ENCODE data around the gene SRGAP2C. TPM values are rescaled to one million over a fixed set of nuclear protein-coding genes. Genes with fewer than 3 reads are reported as not detected.
"Not testable (repeated sequence)": the region's sequence is repeated elsewhere in the genome, so short reads cannot be mapped to it uniquely, and the experiment has no call there.

Gene SRGAP2C
- total RNA-seq, 4 donors from 2014 or later: 19.8 to 41.0 (median 26.5) TPM

- not testable (repeated sequence) for ATAC-seq (ENCODE audit: low FRiP score)
Observed at GRCh38 chr1:121216676-121217075, 31.9 kb downstream of the SRGAP2C start.

DNA sequence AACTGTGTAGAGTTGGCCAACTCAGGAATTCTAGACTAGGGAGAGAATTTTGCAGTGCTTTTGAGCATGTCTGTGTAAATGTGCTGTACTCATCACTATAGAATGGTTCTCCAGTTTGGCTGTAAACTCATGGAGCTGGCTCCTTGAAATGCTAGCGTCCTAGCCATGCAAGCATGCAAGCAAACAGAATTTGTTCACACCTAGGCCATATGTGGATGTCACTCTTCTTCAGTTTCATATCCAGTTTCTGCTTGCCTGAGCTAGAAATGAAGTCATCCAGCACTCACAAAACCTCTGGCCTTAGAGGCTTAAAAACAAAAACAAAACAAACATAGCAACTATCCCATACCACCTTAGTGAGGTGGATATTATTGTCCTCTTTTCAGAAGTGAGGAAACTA, 37.0 kb downstream of the SRGAP2C start:
- not testable (repeated sequence) for DNase-seq (ENCODE audit: low spot score); ATAC-seq (ENCODE audit: low FRiP score)

More at GRCh38 chr1:121216676-121217075, 31.9 kb downstream of the SRGAP2C start:
- not testable (repeated sequence) for DNase-seq (ENCODE audit: low spot score)

DNA sequence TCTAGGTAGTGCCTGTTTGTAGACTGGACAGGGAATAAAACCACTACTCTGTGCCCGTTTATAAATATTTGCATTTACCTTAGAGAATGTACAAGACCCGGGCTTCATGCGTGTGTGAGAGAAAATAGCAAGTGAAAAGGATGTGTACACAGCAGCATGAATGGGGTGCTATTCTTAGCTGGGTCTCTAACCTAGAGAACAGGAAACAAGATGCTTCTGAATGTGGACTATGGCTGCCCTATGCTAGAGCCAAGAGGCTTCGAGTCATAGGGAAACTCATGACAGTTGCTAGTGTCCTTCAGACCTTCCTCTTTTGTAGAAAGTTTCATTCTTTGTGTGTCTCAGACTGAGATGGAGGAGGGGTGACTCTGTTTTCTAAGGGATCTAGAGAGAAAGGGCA, 39.9 kb downstream of the SRGAP2C start:
- ATAC-seq (ENCODE audit: low FRiP score): peak; percentile 12
- not testable (repeated sequence) for DNase-seq (ENCODE audit: low spot score)

GRCh38 chr1:121226295-121226904, 41.6 kb downstream of the SRGAP2C start:
- ATAC-seq (ENCODE audit: low FRiP score); DNase-seq (ENCODE audit: low spot score): not testable (repeated sequence)

GRCh38 chr1:121226925-121227324, 42.1 kb downstream of the SRGAP2C start:
- ATAC-seq (ENCODE audit: low FRiP score); DNase-seq (ENCODE audit: low spot score): not testable (repeated sequence)

DNA sequence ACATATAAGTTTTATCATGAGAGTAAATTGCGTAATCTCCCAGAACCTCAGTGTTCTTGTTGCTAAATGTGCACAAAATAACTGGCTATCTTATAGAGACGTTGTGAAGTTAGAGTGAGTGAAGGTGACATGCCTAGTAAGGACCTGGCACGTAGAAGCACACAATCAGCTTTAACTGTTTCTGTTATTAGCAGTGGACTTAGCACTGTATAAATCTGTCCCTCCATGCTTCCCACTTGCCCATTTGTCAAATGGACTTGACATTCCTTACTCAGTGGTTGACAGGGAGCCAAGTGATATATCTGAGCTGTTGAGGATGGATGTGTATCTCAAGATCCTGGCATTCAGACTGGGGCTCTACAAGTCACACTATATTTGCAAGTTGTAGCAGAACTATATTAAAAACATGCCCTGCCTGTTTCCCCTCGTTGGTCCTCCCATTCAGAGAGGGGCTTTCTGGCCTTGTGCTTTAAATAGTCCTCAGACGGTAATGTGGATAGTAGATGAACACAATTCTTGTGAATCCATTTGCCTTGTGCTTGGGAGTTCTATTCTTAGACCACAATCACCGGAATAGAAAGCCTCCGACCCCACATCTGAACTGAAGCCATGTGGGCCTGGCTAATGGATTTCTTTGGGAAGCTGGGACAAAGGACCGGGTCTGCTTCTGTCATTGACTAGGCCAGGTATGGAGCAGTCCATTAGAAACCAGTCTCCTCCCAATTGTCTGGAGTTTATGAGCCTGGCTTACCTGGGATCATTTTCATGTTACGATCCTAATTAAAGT, 43.0 kb downstream of the SRGAP2C start:
- DNase-seq (ENCODE audit: low spot score); ATAC-seq (ENCODE audit: low FRiP score): not testable (repeated sequence)

DNA sequence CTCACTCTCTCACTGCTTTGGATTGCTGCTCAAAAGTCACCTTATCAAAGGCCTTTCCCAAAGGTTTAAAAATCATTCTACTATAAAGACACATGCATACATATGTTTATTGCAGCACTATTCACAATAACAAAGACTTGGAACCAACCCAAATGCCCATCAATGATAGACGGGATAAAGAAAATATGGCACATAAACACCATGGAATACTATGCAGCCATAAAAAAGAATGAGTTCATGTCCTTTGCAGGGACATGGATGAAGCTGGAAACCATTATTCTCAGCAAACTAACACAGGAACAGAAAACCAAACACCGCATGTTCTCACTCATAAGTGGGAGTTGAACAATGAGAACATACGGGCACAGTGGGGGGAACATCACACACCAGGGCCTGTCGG, 45.9 kb downstream of the SRGAP2C start:
- not testable (repeated sequence) for ATAC-seq (ENCODE audit: low FRiP score)

GRCh38 chr1:121232445-121233125, 47.8 kb downstream of the SRGAP2C start:
- not testable (repeated sequence) for ATAC-seq (ENCODE audit: low FRiP score); DNase-seq (ENCODE audit: low spot score)

More for the DNA sequence above, 45.9 kb downstream of the SRGAP2C start:
- not testable (repeated sequence) for DNase-seq (ENCODE audit: low spot score)

- not testable (repeated sequence) for DNase-seq (ENCODE audit: low spot score); ATAC-seq (ENCODE audit: low FRiP score)
Observed at GRCh38 chr1:121234090-121234759, 49.5 kb downstream of the SRGAP2C start.

- ATAC-seq (ENCODE audit: low FRiP score); DNase-seq (ENCODE audit: low spot score): not testable (repeated sequence)
Observed at GRCh38 chr1:121238384-121238783, 53.6 kb downstream of the SRGAP2C start.

- peak; percentile 67 for ATAC-seq (ENCODE audit: low FRiP score)
Observed at GRCh38 chr1:121243913-121244312, 59.1 kb downstream of the SRGAP2C start.

GRCh38 chr1:121246399-121246798, 61.6 kb downstream of the SRGAP2C start:
- not testable (repeated sequence) for ATAC-seq (ENCODE audit: low FRiP score); DNase-seq (ENCODE audit: low spot score)

More at GRCh38 chr1:121243913-121244312, 59.1 kb downstream of the SRGAP2C start:
- DNase-seq (ENCODE audit: low spot score): not testable (repeated sequence)

DNA sequence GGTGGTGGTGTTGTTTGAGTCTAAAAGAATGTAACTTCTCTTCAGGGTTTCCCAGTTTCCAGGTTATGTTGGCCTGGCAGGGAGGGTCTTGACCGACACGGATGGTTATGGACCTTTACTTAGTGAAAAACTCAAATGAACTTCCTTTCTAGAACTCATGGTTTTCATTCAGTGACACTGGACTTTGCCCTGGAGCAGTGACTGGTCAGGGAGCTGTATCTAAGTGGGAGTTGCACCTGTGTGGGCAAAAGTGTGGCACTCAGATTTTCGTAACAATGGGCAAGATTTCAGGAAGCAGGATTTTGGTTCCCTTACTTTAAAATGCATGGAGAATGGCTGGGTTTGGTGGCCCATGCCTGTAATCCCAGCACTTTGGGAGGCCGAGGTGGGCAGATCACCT, 67.9 kb downstream of the SRGAP2C start:
- not testable (repeated sequence) for ATAC-seq (ENCODE audit: low FRiP score)

DNA sequence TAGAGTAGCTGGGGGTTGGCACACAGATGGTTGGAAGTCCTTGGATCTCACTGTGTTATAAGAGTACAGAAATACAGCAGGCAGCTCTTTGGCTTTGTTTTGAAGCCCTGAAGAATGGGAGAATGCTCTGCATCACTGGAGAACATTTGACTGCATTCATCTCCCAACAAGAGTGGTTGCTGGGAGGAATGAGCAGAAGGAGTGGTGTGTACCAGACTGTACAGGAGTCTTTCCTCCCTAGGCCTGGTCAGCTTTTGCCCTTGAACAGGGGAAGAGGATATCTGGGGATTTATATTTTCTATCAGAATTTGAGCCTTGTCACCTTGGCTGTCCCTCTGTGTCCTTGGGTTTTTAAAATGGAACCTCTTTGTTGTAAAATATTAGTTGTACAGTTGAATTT, 69.8 kb downstream of the SRGAP2C start:
- not testable (repeated sequence) for DNase-seq (ENCODE audit: low spot score); ATAC-seq (ENCODE audit: low FRiP score)

More for the DNA sequence above, 67.9 kb downstream of the SRGAP2C start:
- DNase-seq (ENCODE audit: low spot score): not testable (repeated sequence)

DNA sequence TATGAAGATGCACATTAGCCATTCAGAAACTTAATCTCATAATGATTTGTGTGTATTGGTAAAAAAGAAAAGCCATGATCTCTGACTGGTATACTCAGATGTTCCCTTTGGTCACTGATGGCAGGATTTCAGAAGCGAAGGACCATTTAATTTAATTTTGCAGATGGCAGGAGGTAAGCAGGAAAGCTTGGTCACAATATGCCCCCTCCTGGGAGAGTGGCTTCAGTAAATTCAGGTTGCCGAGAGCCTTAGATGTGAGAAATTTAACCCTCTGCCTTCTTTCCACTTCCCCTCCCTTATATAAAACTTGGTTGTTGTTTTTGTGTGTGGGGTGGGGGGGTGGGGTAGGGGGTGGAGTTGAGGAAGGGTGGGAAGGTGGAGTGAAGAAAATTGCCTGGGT, 72.9 kb downstream of the SRGAP2C start:
- ATAC-seq (ENCODE audit: low FRiP score): not testable (repeated sequence)

GRCh38 chr1:121258134-121258533, 73.4 kb downstream of the SRGAP2C start:
- DNase-seq (ENCODE audit: low spot score); ATAC-seq (ENCODE audit: low FRiP score): not testable (repeated sequence)

More for the DNA sequence above, 72.9 kb downstream of the SRGAP2C start:
- DNase-seq (ENCODE audit: low spot score): not testable (repeated sequence)

DNA sequence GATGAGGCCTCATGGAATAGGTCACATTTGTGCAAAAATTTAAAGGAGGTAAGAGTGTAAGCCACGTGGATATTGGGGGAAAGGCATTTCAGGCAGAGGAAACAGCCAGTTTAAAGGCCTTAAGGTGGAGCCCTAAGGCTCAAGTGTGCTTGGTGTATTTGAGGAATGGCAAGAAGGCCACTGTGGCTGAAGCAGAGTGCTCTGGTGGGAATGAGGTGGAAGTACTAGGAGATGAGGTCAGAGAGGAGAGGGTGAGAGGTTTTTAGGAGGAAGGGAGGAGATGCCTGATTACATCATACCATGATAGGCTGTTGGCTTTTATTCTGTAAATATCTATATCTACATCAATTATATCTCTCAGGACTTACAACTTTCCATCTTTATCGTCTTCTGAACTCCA, 75.4 kb downstream of the SRGAP2C start:
- not testable (repeated sequence) for ATAC-seq (ENCODE audit: low FRiP score); DNase-seq (ENCODE audit: low spot score)

GRCh38 chr1:121262163-121262562, 77.4 kb downstream of the SRGAP2C start:
- ATAC-seq (ENCODE audit: low FRiP score); DNase-seq (ENCODE audit: low spot score): not testable (repeated sequence)

DNA sequence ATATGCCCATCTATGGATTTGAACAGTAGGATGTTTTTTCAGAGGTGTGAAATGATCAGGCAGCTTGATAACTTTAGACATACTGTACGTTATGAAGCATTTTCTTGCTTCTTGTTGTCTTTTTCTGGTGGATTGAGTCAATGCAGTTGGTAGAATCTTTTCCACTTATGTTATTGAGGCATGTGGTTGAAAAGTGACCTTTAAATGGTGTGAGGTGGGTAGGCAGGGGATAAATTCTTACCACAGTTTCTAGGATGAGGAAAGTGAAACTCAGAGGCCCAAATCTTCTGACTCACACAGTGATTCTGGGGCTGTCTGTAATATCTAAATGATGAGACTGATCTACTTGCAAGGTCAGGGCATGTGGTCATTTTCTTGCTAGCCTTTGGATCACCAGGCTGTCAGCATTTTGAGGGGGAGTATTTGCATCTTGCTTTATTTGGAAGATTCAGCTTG, 79.0 kb downstream of the SRGAP2C start:
- ATAC-seq (ENCODE audit: low FRiP score): peak; percentile 90
- not testable (repeated sequence) for DNase-seq (ENCODE audit: low spot score)
